H54 (cell line): ENCODE data around the gene AGMAT.

Experiments used
- DNase-seq: peaks from one replicate; pipeline ENCODE4 v3.0.0; 2011; ENCODE audit warnings: low spot score, mixed read lengths; ENCODE audit not compliant: insufficient read length
- FAIRE-seq: peaks from 3 replicates; lab custom pipeline; 2011; peaks lifted over from hg19 to GRCh38; lab: Jason Lieb, UNC
- POLR2A ChIP-seq: IDR thresholded peaks from 2 replicates; pipeline ENCODE4 v1.6.1; 2011; ENCODE audit warnings: low read depth, mild to moderate bottlenecking, low read length

The AGMAT gene

DNA sequence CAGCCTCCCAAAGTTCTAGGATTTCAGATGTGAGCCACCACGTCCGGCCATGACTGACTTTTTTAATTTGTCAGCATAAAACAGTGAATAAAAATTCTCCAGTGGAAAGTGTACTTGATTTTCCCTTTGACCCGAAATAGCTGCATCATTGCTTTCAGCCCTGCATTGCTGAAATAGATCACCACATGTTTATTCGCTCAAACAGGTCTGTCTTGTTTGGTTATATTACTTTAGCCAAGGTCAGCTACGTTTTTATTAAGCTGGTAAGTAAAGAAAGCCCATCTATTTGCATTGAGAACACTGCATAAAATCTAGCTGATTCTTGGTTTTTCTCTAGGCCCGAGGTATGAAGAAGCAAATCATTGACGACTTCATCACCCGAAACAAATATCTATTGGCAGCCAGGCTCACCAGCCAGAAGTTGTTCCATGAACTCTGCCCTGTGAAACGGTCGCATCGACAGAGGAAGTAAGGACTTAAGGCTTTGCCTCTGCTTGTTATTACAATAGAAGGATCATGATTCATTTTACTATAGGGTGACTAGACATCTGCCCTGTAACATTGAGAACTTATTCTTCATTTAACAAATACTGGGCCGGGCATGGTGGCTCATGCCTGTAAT, 25.6 kb downstream of the AGMAT start:
- FAIRE-seq = no peak
- no peak for TF ChIP-seq POLR2A
- DNase-seq = no peak

DNA sequence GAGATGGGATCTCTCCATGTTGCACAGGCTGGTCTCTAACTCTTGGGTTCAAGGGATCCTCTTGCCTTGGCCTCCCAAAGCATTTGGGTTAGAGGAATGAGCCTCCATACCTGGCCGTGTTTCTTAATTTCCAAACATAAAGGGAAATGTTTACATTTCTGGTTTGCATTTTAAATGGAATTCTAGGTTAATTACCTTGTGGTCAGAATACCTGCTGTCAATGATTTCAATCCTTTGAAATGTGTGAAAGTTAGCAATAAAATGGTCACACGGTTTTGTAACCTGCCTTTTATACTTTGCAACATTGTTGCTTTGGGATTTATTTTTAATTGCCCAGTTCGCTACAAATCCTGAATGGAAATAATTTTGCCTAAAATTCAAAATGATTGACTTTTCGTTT, 26.3 kb downstream of the AGMAT start:
- TF ChIP-seq POLR2A = no peak
- DNase-seq (no peak), FAIRE-seq (no peak)

DNA sequence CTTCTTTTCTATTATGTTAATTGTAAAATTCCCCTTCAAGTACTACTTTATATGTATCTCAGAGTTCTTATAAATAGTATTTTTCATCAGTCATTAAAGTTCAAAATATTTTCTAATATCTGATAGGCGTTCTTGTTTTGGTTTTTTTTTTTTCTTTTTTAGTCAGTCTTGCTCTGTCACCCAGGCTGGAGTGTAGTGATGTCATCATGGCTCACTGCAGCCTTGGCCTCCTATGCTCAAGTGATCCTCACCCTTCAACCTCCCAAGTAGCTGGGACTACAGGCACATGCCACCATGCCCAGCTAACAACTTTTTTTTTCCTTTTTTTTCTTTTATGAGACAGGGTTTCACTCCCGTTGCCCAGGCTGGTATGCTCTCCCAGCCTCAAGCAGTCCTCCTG, 27.3 kb downstream of the AGMAT start:
- no peak for FAIRE-seq
- no peak for TF ChIP-seq POLR2A

DNA sequence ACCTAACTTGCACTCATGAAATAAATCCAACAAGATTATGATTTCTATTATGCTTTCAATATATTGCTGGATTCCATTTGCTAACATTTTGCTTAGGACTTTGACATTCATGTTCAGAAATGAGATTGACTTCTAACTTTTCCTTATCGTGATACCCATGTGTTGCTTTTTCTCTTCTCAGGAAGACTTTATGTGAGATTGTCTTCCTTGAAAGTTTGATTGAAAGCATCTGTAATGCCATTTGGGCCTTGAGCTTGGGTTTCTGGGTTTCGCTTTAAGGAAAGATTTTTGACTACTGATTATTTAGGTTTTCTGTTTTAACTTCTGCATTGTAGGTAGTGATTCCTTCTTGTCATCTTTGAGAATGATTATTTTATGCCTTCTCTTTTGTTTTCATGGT, 27.8 kb downstream of the AGMAT start:
- DNase-seq (no peak), FAIRE-seq (no peak)
- no peak for TF ChIP-seq POLR2A

More for the DNA sequence above, 27.3 kb downstream of the AGMAT start:
- no peak for DNase-seq

DNA sequence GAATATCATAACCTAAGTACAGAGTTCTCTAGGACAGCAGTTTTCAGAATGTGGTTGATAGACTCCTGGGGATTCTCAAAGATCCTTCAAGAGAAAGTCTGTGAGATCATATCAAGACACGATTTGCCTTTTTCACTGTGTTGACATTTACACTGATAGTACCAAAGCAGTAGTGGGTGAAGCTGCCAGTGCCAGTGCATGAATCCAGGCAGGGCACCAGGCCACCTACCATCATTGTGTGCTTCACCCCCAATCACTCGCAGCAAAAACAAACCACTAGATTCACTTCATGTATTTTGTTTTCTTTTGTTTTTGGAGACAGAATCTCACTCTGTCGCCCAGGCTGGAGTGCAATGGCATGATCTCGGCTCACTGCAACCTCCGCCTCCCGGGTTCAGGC, 34.3 kb downstream of the AGMAT start:
- no peak for TF ChIP-seq POLR2A
- DNase-seq (no peak), FAIRE-seq (no peak)

DNA sequence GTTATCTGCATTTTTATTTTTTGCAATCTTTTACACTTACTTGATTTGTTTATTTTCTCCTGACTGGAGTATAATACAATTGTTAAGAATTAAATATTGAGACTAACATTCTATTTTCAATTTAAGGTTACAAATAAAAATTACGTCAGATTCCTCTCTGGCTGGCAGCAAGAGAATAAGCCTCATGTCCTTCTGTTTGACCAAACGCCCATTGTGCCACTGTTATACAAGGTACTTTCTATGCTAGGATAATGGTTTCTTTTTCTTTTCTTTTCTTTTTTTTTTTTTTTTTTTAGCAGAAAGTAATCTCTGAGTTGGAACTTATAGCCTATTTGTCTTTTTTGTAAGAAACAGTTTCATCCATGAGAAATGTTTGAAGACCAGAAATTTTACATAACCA, 38.2 kb downstream of the AGMAT start:
- FAIRE-seq = no peak
- no peak for TF ChIP-seq POLR2A
- DNase-seq = no peak

DNA sequence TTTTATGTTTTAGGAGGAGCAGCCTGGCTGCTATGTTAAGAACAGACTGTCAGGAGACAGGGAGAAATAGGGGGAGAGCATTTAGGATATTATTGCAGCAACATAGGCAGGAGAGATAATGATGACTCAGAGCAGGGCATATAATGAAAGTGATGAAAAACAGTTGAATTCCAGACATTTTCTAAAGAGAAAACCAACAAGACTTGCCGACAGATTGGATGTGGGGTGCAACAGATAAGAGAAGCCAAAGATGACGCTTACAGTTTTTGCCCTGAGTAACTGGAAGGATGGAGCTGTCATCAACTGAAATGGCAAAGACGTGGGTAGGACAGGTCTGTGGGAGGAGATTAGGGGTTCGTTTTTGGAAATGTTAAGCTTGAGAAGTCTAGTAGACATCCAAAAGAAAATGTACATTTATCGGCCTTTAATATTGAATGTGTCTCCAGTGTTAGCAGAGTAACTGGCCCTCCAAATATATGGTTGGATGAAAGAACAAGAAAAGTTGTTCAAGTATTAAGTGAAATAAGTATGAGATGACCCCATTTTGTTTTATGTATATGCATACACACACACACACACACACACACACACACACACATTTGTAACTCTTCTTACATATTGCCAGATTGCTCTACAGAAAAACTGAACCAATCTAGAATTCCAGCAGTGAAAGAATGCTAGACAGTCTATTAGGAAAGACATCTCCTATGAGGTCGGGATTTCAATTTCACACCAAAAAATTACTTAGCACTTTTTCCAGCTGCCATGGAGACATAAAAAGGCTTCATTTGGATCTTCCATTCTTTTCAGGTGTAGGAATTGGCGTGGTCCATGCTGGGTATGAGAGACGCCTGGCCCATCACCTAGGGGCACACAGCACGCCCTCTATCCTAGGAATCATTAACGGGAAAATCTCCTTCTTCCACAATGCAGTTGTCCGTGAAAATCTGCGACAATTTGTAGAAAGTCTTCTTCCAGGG, 41.0 kb downstream of the AGMAT start:
- TF ChIP-seq POLR2A = no peak
- DNase-seq = no peak
- FAIRE-seq = no peak

DNA sequence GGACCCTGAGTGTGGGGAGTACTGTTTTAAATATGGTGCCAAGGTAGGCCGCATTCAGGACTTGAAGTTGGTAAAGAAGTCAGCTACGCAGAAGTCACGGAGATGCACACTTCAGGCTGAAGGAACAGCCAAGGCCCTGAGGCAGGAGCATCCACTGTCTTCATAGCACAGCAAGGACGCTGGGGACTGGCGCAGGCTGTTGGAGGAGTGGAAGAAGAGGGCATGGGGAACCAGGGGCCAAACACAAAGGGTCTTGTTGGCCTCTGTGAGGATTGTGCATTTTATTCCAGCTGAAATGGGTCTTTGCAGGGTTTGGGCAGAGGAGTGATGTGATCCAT, 41.6 kb downstream of the AGMAT start:
- DNase-seq (no peak), FAIRE-seq (no peak)
- TF ChIP-seq POLR2A = no peak

DNA sequence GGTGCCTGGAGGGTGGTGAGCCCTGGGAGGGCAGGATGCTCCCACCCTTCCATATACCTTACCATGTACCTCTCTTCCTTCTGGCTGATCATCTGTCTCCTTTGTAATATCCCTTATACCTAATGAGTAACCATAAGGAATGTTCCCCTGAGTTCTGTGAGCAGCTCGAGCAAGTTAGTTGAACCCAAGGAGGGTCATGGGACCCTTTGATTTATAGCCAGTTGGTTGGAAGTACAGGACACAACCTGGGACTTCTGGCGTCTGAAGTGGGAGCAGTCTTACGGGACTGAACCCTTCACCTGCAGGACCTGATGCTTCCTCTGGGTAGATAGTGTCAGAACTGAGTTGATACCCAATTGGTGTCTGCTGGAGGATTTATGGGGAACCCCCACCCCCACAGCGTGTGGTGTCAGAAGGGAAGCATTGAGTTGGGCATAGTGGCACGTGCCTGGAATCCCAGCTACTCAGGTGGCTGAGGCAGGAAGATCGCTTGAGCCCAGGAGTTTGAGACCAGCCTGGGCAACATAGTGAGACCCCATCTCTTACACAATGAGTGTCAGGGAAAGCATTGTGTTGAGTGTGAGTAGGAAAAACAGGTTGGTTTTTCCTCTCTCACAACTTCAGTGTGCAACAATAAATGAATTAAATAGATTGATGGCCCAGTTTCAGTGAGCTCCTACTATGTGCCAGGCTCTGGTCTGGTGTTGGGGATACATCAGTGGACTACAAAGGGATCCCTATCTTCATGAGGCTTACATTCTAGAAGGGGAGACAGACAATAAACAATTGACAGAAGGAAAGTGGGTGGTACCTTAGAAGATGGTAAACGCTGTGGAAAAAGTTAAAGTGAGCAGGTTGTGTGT, 42.2 kb downstream of the AGMAT start:
- TF ChIP-seq POLR2A = no peak
- no peak for FAIRE-seq
- no peak for DNase-seq

DNA sequence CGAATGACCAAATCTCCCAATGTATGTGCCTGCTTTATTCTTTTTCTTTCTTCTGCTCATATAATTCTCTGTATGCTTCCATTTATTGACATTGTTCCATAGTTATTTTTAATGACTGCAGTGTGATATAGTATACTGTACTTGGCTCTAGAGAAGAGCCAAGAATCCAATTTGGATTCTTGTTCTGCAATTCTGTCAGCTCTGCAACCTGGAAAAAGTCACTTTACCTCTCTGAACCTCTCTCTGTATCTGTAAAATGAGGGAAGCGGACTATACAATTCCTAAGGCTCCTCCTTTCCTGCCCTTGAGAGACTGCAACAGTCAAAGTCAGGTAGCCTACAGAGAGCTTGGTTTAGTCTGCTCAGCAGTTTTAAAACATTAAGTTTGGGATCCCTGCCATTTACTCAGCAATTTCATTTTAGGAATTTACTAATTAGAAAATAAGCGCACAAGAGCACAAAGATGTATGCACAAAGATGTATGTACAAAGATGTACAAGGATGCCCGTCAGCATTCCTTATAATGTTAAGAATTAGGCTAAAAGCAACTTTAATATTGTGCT, 43.5 kb downstream of the AGMAT start:
- DNase-seq (no peak), FAIRE-seq (no peak)
- no peak for TF ChIP-seq POLR2A

DNA sequence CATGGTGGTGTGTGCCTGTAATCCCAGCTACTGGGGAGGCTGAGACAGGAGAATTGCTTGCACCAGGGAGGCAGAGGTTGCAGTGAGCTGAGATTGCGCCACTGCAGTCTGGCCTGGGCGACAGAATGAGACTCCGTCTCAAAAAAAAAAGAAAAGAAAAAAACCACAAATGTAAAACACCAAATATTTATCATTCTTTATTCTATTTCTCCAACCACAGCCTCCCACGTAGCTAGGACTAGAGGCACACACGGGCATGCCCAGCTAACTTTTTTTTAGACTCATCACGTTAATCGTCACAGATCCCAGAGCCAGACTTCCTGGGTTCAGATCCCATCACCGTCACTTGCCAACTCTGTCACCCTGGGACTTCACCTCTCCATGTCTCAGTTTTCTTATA, 44.7 kb downstream of the AGMAT start:
- DNase-seq (no peak), FAIRE-seq (no peak)
- TF ChIP-seq POLR2A = no peak

DNA sequence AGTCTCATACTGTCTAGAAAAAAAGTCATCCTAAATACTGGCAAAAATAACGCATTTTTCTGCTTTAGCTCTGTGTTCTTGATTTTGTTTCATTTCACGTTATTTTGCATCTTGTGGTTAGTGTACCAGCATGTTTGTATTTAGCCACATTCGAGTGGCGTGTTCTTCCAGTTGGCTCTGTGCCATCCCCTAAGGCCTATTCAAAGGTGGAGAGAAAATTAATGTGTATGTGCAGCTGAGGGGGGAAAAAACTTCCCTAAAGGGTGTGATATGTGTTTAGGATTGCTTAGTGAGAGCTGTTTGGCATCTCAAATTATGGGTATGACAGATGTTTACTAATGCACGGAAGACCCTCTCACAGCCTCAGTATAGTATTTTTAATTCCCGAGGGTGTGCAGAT, 46.1 kb downstream of the AGMAT start:
- FAIRE-seq (no peak), DNase-seq (no peak)
- no peak for TF ChIP-seq POLR2A

DNA sequence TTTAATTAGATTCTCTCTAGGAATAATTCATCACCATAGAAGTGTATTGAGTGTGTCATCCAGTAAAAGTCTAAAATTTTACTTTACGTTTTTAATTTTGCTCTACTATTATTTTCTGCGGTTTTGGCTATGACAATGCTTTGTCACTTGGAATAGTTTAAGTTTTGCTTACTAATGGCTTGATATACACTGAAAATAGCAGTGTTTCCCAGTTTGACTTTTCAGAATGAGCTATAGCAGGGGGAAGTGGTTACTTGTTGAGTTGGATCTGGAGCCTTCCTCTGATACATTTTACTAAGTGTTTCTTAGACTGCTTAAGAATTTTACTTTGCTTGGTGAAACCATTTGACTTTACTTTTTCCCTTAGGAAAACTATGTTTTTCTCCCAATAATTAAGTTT, 53.2 kb downstream of the AGMAT start:
- DNase-seq = no peak
- TF ChIP-seq POLR2A = no peak
- FAIRE-seq = no peak
